NCI-H510A (cell line): Measurements from ENCODE around the gene FRG1.
"Not testable (repeated sequence)": the region's sequence is repeated elsewhere in the genome, so short reads cannot be mapped to it uniquely, and the experiment has no call there.

Experiments used
- DNase-seq: peaks from one replicate; lab custom pipeline; 2025; lab: John Stamatoyannopoulos, UW

FRG1 gene

DNA sequence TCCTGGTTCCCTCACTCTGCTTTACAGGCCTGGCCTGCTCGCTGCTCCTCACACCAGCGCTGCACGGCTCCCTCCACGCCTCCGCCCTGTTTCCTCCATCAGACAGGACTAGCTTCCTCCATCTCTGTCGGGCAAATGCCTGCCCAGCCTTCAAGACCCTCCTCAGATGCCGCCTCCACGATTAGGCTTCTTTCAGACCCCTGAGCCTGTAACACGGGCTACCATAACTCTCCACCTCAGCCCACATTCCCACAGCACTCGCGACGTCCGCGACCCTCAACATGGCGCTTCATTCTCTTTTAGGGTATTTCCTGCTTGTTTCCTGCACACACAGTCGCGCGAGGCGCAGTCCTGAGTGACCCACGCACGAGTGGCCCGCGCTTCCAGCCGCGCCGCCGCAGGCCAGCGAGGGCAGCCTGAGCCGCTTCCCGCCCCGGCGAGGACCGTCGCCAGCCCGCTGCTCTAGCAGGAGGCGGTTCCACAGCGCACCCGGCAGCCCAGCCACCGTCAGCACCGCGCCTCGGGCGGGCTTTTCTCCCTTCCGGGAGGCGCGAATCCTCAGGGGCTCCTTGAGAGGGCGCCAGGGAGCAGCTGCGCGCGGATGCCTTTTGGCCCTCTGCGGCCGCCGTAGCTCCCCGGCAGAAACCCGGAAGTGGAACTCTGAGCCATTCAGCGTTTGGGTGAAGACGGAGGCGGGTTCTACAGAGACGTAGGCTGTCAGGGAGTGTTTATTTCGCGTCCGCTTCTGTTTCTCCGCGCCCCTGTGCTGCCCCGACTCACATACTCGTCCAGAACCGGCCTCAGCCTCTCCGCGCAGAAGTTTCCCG is at the start of gene FRG1:
TSS of gene FRG1 (plus strand) at position 695 of the 827 bp plus-strand sequence. CDS start 138 bp downstream, outside the sequence.
- DNase-seq, result no peak

- DNase-seq, result no peak
These were observed 43.0 kb upstream of the FRG1 start for GRCh38 chr4:189897667-189898066.

GRCh38 chr4:189899481-189900015 is 41.1 kb upstream of the FRG1 start:
- DNase-seq, result not testable (repeated sequence)

GRCh38 chr4:189904420-189905027 is 36.1 kb upstream of the FRG1 start:
- DNase-seq, result not testable (repeated sequence)

GRCh38 chr4:189912170-189912569 is 28.5 kb upstream of the FRG1 start:
- DNase-seq, result no peak

GRCh38 chr4:189917161-189917891 is 23.3 kb upstream of the FRG1 start:
- no peak for DNase-seq

- no peak for DNase-seq
These were observed 19.6 kb upstream of the FRG1 start for GRCh38 chr4:189921058-189921457.

GRCh38 chr4:189926742-189927141 is 13.9 kb upstream of the FRG1 start:
- DNase-seq, result not testable (repeated sequence)

GRCh38 chr4:189941005-189941450 is 356 bp downstream of the FRG1 start:
- no peak for DNase-seq

DNA sequence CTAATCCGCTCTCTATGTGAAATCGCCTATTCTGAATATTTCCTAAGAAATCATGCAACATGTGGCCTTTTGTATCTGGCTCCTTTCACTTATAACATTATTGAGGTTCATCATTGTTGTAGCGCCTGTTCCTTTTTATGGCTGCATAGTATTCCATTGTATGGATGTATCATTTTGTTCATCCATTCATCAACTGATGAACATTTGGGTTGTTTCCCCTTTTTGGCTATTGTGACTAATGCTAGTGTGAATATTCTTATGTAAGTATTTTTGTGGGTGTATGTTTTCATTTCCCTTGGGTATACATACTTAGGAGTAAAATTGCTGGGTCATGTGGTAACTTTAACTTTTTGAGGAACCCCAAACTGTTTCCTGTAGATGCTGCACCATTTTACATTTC is 1.7 kb downstream of the FRG1 start:
- DNase-seq, result not testable (repeated sequence)

DNA sequence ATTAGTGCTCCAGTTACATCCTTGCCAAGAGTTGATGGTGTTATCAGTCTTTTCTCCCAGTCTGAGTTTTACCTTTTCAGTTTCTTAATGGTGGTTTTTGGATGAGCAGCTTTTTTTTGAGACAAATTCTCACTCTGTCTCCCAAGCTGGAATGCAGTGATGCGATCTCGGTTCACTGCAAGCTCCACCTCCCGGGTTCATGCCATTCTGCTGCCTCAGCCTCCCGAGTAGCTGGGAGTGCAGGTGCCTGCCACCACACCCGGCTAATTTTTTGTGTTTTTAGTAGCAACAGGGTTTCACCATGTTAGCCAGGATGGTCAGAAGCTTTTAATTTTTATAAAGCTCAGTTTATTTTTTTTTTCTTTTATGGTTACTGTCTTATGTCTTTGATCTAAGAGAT is 3.4 kb downstream of the FRG1 start:
- not testable (repeated sequence) for DNase-seq

DNA sequence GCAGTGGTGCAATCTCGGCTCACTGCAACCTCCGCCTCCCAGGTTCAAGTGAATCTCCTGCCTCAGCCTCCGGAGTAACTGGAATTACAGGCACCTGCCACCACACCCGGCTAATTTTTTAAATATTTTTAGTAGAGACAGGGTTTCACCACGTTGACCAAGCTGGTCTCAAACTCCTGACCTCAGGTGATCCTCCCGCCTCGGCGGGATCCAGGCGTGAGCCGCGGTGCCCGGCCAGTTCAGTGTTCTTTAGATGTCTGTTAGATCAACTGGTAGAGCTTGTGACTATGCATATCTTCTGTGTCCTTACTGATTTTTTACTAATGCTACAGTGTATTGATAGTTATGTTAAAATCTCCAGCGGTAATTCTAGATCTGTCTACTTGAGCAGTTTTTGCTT is 6.2 kb downstream of the FRG1 start:
- DNase-seq, result not testable (repeated sequence)

GRCh38 chr4:189948486-189948885 is 7.8 kb downstream of the FRG1 start:
- not testable (repeated sequence) for DNase-seq

DNA sequence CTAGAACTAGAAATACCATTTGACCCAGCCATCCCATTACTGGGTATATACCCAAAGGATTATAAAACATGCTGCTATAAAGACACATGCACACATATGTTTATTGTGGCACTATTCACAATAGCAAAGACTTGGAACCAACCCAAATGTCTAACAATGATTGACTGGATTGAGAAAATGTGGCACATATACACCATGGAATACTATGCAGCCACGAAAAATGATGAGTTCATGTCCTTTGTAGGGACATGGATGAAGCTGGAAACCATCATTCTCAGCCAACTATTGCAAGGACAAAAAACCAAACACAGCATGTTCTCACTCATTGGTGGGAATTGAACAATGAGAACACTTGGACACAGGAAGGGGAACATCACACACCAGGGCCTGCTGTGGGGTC is 28.6 kb downstream of the FRG1 start:
- not testable (repeated sequence) for DNase-seq

DNA sequence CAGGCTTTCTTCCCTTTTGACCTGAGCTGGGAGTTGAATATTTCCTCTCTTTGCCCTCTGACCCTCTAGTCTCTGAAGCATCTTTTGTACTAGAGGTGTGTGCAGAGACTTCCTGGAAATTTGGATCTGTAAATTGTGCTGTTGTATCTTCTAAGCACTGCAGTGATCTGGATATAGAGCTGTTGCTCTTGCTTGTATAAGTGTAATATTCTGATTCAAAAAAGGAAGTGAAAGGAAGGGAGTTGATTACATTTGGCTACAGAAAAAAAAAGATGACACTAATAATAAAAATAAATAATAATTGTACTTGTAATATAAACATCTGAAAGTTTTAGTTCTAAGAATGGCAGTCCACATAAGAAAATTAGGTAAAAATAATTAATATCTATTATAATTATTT is 33.0 kb downstream of the FRG1 start:
- DNase-seq, result no peak

- no peak for DNase-seq
These were observed 33.4 kb downstream of the FRG1 start for GRCh38 chr4:189974056-189974455.

GRCh38 chr4:189979196-189980047 is 38.8 kb downstream of the FRG1 start:
- DNase-seq, result no peak

- DNase-seq, result not testable (repeated sequence)
These were observed 39.6 kb downstream of the FRG1 start for GRCh38 chr4:189980292-189980691.

GRCh38 chr4:189981970-189982369 is 41.3 kb downstream of the FRG1 start:
- DNase-seq, result no peak

- not testable (repeated sequence) for DNase-seq
These were observed 43.3 kb downstream of the FRG1 start for GRCh38 chr4:189983916-189984526.

GRCh38 chr4:189984661-189985060 is 44.0 kb downstream of the FRG1 start:
- DNase-seq, result not testable (repeated sequence)
